Suprapubic skin (tissue), 4 donors: ENCODE results near the gene PIWIL4. TPM values are rescaled to one million over a fixed set of nuclear protein-coding genes. Genes with fewer than 3 reads are reported as not detected.
A peak's percentile ranks its signal among the peaks of the same experiment; 100 is the strongest.
"Not testable (repeated sequence)": the region's sequence is repeated elsewhere in the genome, so short reads cannot be mapped to it uniquely, and the experiment has no call there.

Source experiments
- DNase-seq, 2 donors: peaks; one replicate each; pipeline ENCODE4 v3.0.0-alpha.2; 2019; ENCODE audit warnings: low spot score in 2 of 2
- H3K27ac ChIP-seq: fragments of 200-600 bp; sonication (generic); one replicate; pipeline ENCODE4 v1.5.1; 2019
- H3K27me3 ChIP-seq: fragments of 200-600 bp; sonication (generic); one replicate; pipeline ENCODE4 v1.5.1; 2019
- H3K36me3 ChIP-seq: fragments of 200-600 bp; sonication (generic); one replicate; pipeline ENCODE4 v1.5.1; 2019
- H3K4me1 ChIP-seq: fragments of 200-600 bp; sonication (generic); one replicate; pipeline ENCODE4 v1.5.1; 2019
- H3K4me3 ChIP-seq: fragments of 200-600 bp; sonication (generic); one replicate; pipeline ENCODE4 v1.5.1; 2019; ENCODE audit warnings: mild to moderate bottlenecking
- H3K9me3 ChIP-seq: fragments of 200-600 bp; sonication (generic); one replicate; pipeline ENCODE4 v1.5.1; 2019
- EP300 ChIP-seq: sonication (generic); formaldehyde crosslinking; IDR thresholded peaks from one replicate; pipeline ENCODE4 v1.6.1; 2017; ENCODE audit warnings: antibody characterized with exemption
- POLR2A ChIP-seq, 2 donors: fragments of 450-650 bp; IDR thresholded peaks; one replicate each; pipeline ENCODE4 v1.6.1; 2017; ENCODE audit warnings: antibody characterized with exemption in 2 of 2, mild to moderate bottlenecking in 2 of 2, moderate library complexity in 2 of 2
- POLR2AphosphoS5 ChIP-seq, 3 donors: sonication (generic); formaldehyde crosslinking; IDR thresholded peaks; one replicate each; pipeline ENCODE4 v1.6.1; 2017; ENCODE audit warnings: antibody characterized with exemption in 3 of 3
- WGBS: methylation state at CpG from one replicate; pipeline ENCODE4 v1.1.5; 2018; 5-methylcytosine and 5-hydroxymethylcytosine counted together
- total RNA-seq, 4 donors: library from RNA; depleted of rRNA; stranded (reverse); fragments of >200 nt; gene quantifications; one replicate each; pipeline ENCODE4 v1.1.0, GENCODE V29; 2016
- TF ChIP-seq, protein P1 (sequence below), 2 donors: fragments of 200-600 bp in 1 of 2; fragments of 450-650 bp in 1 of 2; sonication (generic) in 1 of 2; IDR thresholded peaks; one replicate each; pipeline ENCODE4 v1.5.1; 2016 to 2019; ENCODE audit warnings: antibody characterized with exemption in 2 of 2, mild to moderate bottlenecking in 1 of 2, moderate library complexity in 1 of 2

The PIWIL4 gene
- total RNA-seq, 4 donors from 2014 or later, result 0.91 to 2.5 (median 1.8) TPM

DNA sequence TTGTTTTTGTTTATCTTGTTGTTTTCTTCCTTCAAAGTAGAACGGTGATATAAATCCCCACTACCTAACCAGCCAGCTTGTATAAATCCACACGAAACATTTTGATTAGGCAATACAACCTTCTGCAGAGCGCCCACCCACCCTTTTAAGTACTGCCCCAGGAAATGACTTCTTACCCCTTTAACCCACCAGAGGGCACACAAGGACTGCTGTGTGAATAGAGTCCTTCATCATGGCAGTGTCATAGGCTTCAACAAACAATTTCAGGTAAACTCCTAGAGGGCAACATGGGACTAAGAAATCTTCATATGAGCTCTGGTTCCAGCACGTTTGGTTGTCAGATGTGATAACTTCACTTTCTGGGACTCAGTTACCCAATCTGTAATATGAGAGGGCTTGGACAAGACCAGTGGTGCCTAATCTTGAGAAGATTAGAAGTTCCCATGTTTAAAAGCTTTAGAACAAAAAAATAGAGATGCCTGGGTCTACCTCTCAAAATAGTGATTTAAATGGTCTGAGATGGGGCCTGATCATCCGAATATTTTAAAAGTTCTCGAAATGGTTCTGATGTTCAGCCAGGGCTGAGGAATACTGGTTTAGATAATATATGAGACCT lies 56.1 kb downstream of the PIWIL4 start:
- no peaks in the 10 kb centered on the region for H3K36me3 ChIP-seq
- H3K27me3 ChIP-seq, result no peaks in the 10 kb centered on the region
- no peak for DNase-seq
- 30% methylated on average over 6 of the region's 6 CpGs for WGBS
- H3K4me3 ChIP-seq, result no peak overlapping the region
- H3K9me3 ChIP-seq, result no peaks in the 10 kb centered on the region
- peaks cover 6% of the 10 kb centered on the region for H3K4me1 ChIP-seq
- TF ChIP-seq POLR2AphosphoS5 (IDR thresholded peaks at IDR 0.05), result no peak
- TF ChIP-seq, protein P1, sequence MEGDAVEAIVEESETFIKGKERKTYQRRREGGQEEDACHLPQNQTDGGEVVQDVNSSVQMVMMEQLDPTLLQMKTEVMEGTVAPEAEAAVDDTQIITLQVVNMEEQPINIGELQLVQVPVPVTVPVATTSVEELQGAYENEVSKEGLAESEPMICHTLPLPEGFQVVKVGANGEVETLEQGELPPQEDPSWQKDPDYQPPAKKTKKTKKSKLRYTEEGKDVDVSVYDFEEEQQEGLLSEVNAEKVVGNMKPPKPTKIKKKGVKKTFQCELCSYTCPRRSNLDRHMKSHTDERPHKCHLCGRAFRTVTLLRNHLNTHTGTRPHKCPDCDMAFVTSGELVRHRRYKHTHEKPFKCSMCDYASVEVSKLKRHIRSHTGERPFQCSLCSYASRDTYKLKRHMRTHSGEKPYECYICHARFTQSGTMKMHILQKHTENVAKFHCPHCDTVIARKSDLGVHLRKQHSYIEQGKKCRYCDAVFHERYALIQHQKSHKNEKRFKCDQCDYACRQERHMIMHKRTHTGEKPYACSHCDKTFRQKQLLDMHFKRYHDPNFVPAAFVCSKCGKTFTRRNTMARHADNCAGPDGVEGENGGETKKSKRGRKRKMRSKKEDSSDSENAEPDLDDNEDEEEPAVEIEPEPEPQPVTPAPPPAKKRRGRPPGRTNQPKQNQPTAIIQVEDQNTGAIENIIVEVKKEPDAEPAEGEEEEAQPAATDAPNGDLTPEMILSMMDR (IDR thresholded peaks at IDR 0.05), result peak; percentile 69 to 70
- no peak for TF ChIP-seq EP300
- H3K27ac ChIP-seq, result no peak overlapping the region

DNA sequence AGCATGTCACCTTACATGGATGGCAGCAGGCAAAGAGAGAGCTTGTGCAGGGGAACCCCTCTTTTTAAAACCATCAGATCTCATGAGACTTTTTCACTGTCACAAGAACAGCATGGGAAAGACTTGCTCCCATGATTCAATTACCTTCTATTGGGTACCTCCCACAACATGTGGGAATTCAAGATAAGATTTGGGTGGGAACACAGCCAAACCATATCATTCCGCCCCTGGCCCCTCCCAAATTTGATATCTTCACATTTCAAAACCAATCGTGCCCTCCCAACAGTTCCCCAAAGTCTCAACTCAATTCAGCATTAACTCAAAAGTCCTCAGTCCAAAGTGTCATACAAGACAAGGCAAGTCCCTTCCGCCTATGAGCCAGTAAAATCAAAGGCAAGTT lies 58.3 kb downstream of the PIWIL4 start:
- H3K36me3 ChIP-seq, H3K4me1 ChIP-seq, H3K4me3 ChIP-seq, DNase-seq, H3K27me3 ChIP-seq, H3K9me3 ChIP-seq, H3K27ac ChIP-seq: not testable (repeated sequence)
- 59% methylated on average over 3 of the region's 3 CpGs for WGBS

- 93% methylated on average over 3 of the region's 3 CpGs for WGBS
Measured at GRCh38 chr11:94627003-94627560, 59.9 kb downstream of the PIWIL4 start.

GRCh38 chr11:94629741-94630140 lies 62.6 kb downstream of the PIWIL4 start:
- Histone ChIP-seq H3K4me3 (no peak overlapping the region), H3K27ac (no peak overlapping the region), H3K27me3 (no peaks in the 10 kb centered on the region), H3K9me3 (no peaks in the 10 kb centered on the region), H3K36me3 (no peaks in the 10 kb centered on the region), H3K4me1 (no peaks in the 10 kb centered on the region)
- WGBS, result 74% methylated on average over 1 of the region's 1 CpG
- TF ChIP-seq POLR2AphosphoS5 (IDR thresholded peaks at IDR 0.05), result no peak
- TF ChIP-seq, protein P1 (IDR thresholded peaks at IDR 0.05), result no peak
- TF ChIP-seq POLR2A (IDR thresholded peaks at IDR 0.05), result no peak
- no peak for TF ChIP-seq EP300
- DNase-seq, result no peak

More at GRCh38 chr11:94627003-94627560, 59.9 kb downstream of the PIWIL4 start:
- DNase-seq, H3K4me3 ChIP-seq, H3K4me1 ChIP-seq, H3K36me3 ChIP-seq, H3K27ac ChIP-seq, H3K9me3 ChIP-seq, H3K27me3 ChIP-seq: not testable (repeated sequence)

DNA sequence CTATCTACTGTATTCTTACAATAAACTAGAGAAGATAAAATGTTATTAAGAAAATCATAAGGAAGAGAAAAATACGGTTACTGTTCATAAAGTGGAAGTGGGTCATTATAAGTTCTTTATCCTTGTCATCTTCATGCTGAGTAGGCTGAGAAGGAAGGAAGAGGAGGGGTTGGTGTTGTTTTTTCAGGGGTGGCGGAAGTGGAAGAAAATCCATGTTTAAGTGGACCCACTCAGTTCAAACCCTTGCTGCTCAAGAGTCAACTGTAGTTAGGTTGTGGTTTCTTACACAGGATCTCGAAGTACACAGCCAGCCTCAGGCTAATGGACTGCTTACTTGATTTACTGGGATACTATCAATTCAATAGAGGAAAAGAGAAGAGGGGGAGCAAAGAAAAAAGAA lies 63.1 kb downstream of the PIWIL4 start:
- no peaks in the 10 kb centered on the region for H3K36me3 ChIP-seq
- 75% methylated on average over 3 of the region's 3 CpGs for whole genome bisulfite sequencing
- no peak overlapping the region for H3K27ac ChIP-seq
- no peak for DNase-seq
- no peaks in the 10 kb centered on the region for H3K27me3 ChIP-seq
- no peaks in the 10 kb centered on the region for H3K9me3 ChIP-seq
- no peaks in the 10 kb centered on the region for H3K4me1 ChIP-seq
- TF ChIP-seq POLR2A (IDR thresholded peaks at IDR 0.05) (no peak), POLR2AphosphoS5 (IDR thresholded peaks at IDR 0.05) (no peak), EP300 (no peak)
- TF ChIP-seq, protein P1 (IDR thresholded peaks at IDR 0.05), result no peak
- H3K4me3 ChIP-seq, result no peak overlapping the region

DNA sequence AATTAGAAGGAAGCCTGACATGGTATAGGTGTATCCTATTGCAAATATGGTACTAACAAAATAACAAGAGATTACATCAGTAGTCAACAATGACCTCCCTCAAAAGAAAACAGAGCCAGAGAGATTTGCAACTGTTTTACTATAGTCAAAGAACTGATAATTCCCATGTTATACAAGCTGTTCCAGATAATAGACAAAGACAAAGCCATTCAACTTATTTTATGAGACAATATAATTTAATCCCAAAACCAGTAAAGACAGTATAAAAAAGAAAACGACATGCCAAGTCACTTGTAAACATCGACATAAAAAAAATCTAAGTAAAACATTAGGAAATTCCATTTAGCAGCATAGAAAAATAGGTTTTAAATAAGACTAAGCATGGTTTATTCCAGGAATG lies 65.2 kb downstream of the PIWIL4 start:
- DNase-seq, result no peak
- Histone ChIP-seq H3K9me3 (no peaks in the 10 kb centered on the region), H3K27ac (no peak overlapping the region), H3K27me3 (no peaks in the 10 kb centered on the region), H3K36me3 (no peaks in the 10 kb centered on the region), H3K4me3 (no peak overlapping the region), H3K4me1 (no peaks in the 10 kb centered on the region)
- WGBS, result 93% methylated on average over 2 of the region's 2 CpGs
- TF ChIP-seq EP300 (no peak), POLR2AphosphoS5 (IDR thresholded peaks at IDR 0.05) (no peak), POLR2A (IDR thresholded peaks at IDR 0.05) (no peak)
- TF ChIP-seq, protein P1 (IDR thresholded peaks at IDR 0.05), result no peak
